HG03460 (cell line): Measurements from ENCODE around the gene NRL.

ENCODE experiments used
- ATAC-seq: cut with Tn5 transposase; IDR thresholded peaks from one replicate; pipeline ENCODE4 v1.9.1; 2021; ENCODE audit not compliant: unreplicated experiment

The NRL gene

GRCh38 chr14:24145219-24145618 is 30.5 kb upstream of the NRL start:
- ATAC-seq, result no peak

- no peak for ATAC-seq
Measured at GRCh38 chr14:24144451-24144850, 29.7 kb upstream of the NRL start.

- no peak for ATAC-seq
Measured at GRCh38 chr14:24143511-24143910, 28.8 kb upstream of the NRL start.

GRCh38 chr14:24141097-24141880 is 26.5 kb upstream of the NRL start, which contains the start of gene EMC9:
Gene EMC9 (minus strand): TSS chr14:24141591. CDS start chr14:24141304, 287 bp downstream.
- peak; percentile 84 for ATAC-seq

GRCh38 chr14:24139272-24139934 is 24.7 kb upstream of the NRL start:
- no peak for ATAC-seq

- ATAC-seq, result no peak
Measured at GRCh38 chr14:24138396-24139271, 23.9 kb upstream of the NRL start.

- no peak for ATAC-seq
Measured at GRCh38 chr14:24137529-24138395, 23.0 kb upstream of the NRL start.

- no peak for ATAC-seq
Measured at GRCh38 chr14:24136684-24137528, 22.2 kb upstream of the NRL start.

- ATAC-seq, result peak; percentile 84
Measured at GRCh38 chr14:24135834-24136683, 21.3 kb upstream of the NRL start, which contains the start of gene PSME1. Gene PSME1 (plus strand): TSS chr14:24136194. CDS start chr14:24136263, 69 bp downstream.

- ATAC-seq, result peak; percentile 1
Measured at GRCh38 chr14:24135584-24135833, 20.8 kb upstream of the NRL start.

- no peak for ATAC-seq
Measured at GRCh38 chr14:24133735-24134134, 19.0 kb upstream of the NRL start.

- no peak for ATAC-seq
Measured at GRCh38 chr14:24132976-24133375, 18.2 kb upstream of the NRL start.

- no peak for ATAC-seq
Measured at GRCh38 chr14:24132061-24132685, 17.4 kb upstream of the NRL start.

GRCh38 chr14:24131549-24131966 is 16.8 kb upstream of the NRL start:
- ATAC-seq, result no peak

GRCh38 chr14:24130717-24131548 is 16.2 kb upstream of the NRL start:
- ATAC-seq, result no peak

- no peak for ATAC-seq
Measured at GRCh38 chr14:24130380-24130716, 15.6 kb upstream of the NRL start, which contains the start of gene FITM1. Gene FITM1 (plus strand): TSS chr14:24130659. CDS start chr14:24131564, 905 bp downstream.

GRCh38 chr14:24129410-24129998 is 14.8 kb upstream of the NRL start:
- no peak for ATAC-seq
